ENCODE results near the gene ARHGAP9. TPM values are rescaled to one million over a fixed set of nuclear protein-coding genes. Genes with fewer than 3 reads are reported as not detected.

ARHGAP9 gene
- total RNA-seq, 1 experiment from 2014 or later: not detected

Small RNA genes within 50 kb of the gene (small RNA-seq; reads per million reads assigned to genes)
- 0 reads per million in 2 experiments for gene MIR616

Other genes starting within 250 kb of the ARHGAP9 start
- gene STAC3, start 228.7 kb downstream of the ARHGAP9 start, total RNA-seq (2014; rRNA removed; shearing (Covaris generic)): 0.57 and 0.58 TPM in 2 replicates
- 24.4 and 24.6 TPM in 2 replicates for gene R3HDM2, start 48.8 kb downstream of the ARHGAP9 start, total RNA-seq (2014; rRNA removed; shearing (Covaris generic))
- not detected in 2 replicates for gene INHBC, start 45.1 kb downstream of the ARHGAP9 start, total RNA-seq (2014; rRNA removed; shearing (Covaris generic))
- gene INHBE, start 24.6 kb downstream of the ARHGAP9 start, total RNA-seq (2014; rRNA removed; shearing (Covaris generic)): 1.3 and 2.2 TPM in 2 replicates
- gene GLI1, start 20.1 kb downstream of the ARHGAP9 start, total RNA-seq (2014; rRNA removed; shearing (Covaris generic)): 0.20 and 5.0 TPM in 2 replicates
- 277 and 346 TPM in 2 replicates for gene MARS1, start 8.2 kb upstream of the ARHGAP9 start, total RNA-seq (2014; rRNA removed; shearing (Covaris generic))
- 194 and 202 TPM in 2 replicates for gene DDIT3, start 40.6 kb upstream of the ARHGAP9 start, total RNA-seq (2014; rRNA removed; shearing (Covaris generic))
- 8.3 and 10.0 TPM in 2 replicates for gene MBD6, start 43.0 kb upstream of the ARHGAP9 start, total RNA-seq (2014; rRNA removed; shearing (Covaris generic))
- 72.8 and 76.1 TPM in 2 replicates for gene DCTN2, start 67.3 kb upstream of the ARHGAP9 start, total RNA-seq (2014; rRNA removed; shearing (Covaris generic))
- 0.07 and 0.09 TPM in 2 replicates for gene KIF5A, start 70.2 kb upstream of the ARHGAP9 start, total RNA-seq (2014; rRNA removed; shearing (Covaris generic))
- 34.6 and 39.8 TPM in 2 replicates for gene PIP4K2C, start 111.3 kb upstream of the ARHGAP9 start, total RNA-seq (2014; rRNA removed; shearing (Covaris generic))
- 22.0 and 27.4 TPM in 2 replicates for gene DTX3, start 125.0 kb upstream of the ARHGAP9 start, total RNA-seq (2014; rRNA removed; shearing (Covaris generic))
- 9.2 and 13.1 TPM in 2 replicates for gene ARHGEF25, start 131.6 kb upstream of the ARHGAP9 start, total RNA-seq (2014; rRNA removed; shearing (Covaris generic))
- 43.1 and 46.4 TPM in 2 replicates for gene B4GALNT1, start 153.3 kb upstream of the ARHGAP9 start, total RNA-seq (2014; rRNA removed; shearing (Covaris generic))
- gene OS9, start 214.3 kb upstream of the ARHGAP9 start, total RNA-seq (2014; rRNA removed; shearing (Covaris generic)): 214 and 232 TPM in 2 replicates